Smooth muscle cell (in vitro differentiated cells): ENCODE data around the gene CUL9. TPM values are rescaled to one million over a fixed set of nuclear protein-coding genes. Genes with fewer than 3 reads are reported as not detected.
"Not testable (repeated sequence)": the region's sequence is repeated elsewhere in the genome, so short reads cannot be mapped to it uniquely, and the experiment has no call there.

Experiments
- DNase-seq: peaks from one replicate; lab custom pipeline; 2025; ENCODE audit not compliant: unreplicated experiment; lab: John Stamatoyannopoulos, UW
- H2AFZ ChIP-seq: fragments of 200-600 bp; sonication (generic); 2 replicates; pipeline ENCODE4 v1.6.0; 2016; ENCODE audit warnings: antibody characterized with exemption, low read depth, mild to moderate bottlenecking
- H3F3A ChIP-seq: fragments of 200-600 bp; sonication (generic); 2 replicates; pipeline ENCODE4 v1.6.0; 2017; ENCODE audit warnings: antibody characterized with exemption, low read depth
- H3K27ac ChIP-seq: fragments of 200-600 bp; sonication (generic); 2 replicates; pipeline ENCODE4 v1.5.1; 2016; ENCODE audit warnings: low read depth, mild to moderate bottlenecking
- H3K27me3 ChIP-seq: fragments of 200-600 bp; sonication (generic); 2 replicates; pipeline ENCODE4 v1.6.1; 2016; ENCODE audit warnings: low read depth, mild to moderate bottlenecking
- H3K36me3 ChIP-seq: fragments of 200-600 bp; sonication (generic); 2 replicates; pipeline ENCODE4 v1.5.1; 2016; ENCODE audit warnings: low read depth
- H3K4me1 ChIP-seq: fragments of 200-600 bp; sonication (generic); 2 replicates; pipeline ENCODE4 v1.5.1; 2016; ENCODE audit warnings: low read depth
- H3K4me2 ChIP-seq: fragments of 200-600 bp; sonication (generic); 2 replicates; pipeline ENCODE4 v1.6.0; 2016; ENCODE audit warnings: mild to moderate bottlenecking
- H3K4me3 ChIP-seq: fragments of 200-600 bp; sonication (generic); 2 replicates; pipeline ENCODE4 v1.5.1; 2016; ENCODE audit warnings: mild to moderate bottlenecking
- H3K79me2 ChIP-seq: fragments of 200-600 bp; sonication (generic); 2 replicates; pipeline ENCODE4 v1.6.0; 2016; ENCODE audit warnings: low read depth, mild to moderate bottlenecking
- H3K9ac ChIP-seq: fragments of 200-600 bp; sonication (generic); 2 replicates; pipeline ENCODE4 v1.6.0; 2016; ENCODE audit warnings: low read depth
- H3K9me3 ChIP-seq: fragments of 200-600 bp; sonication (generic); replicated peaks from 2 replicates; pipeline ENCODE4 v1.5.1; 2016; ENCODE audit warnings: low read depth
- H4K20me1 ChIP-seq: fragments of 200-600 bp; sonication (generic); 2 replicates; pipeline ENCODE4 v1.6.0; 2016; ENCODE audit warnings: low read depth
- WGBS: methylation state at CpG from one replicate; pipeline ENCODE4 v1.1.7; 2016; ENCODE audit warnings: low lambda C conversion rate; 5-methylcytosine and 5-hydroxymethylcytosine counted together
- polyA plus RNA-seq: library from polyadenylated mRNA; unstranded; fragments of >200 nt; fragmentation: Nextera tagmentation; extraction: Ambion mirVana; gene quantifications from 2 replicates; pipeline ENCODE4 v1.2.1, GENCODE V29; 2016
- total RNA-seq: library from RNA; depleted of rRNA; stranded (reverse); fragments of >200 nt; gene quantifications from 2 replicates; pipeline ENCODE4 v1.2.3, GENCODE V29; 2014
- TF ChIP-seq, protein P1 (sequence below): fragments of 200-600 bp; sonication (generic); IDR thresholded peaks from 2 replicates; pipeline ENCODE4 v1.5.1; 2017; ENCODE audit warnings: borderline replicate concordance, mild to moderate bottlenecking, antibody characterized with exemption; ENCODE audit not compliant: insufficient read depth, poor library complexity, severe bottlenecking

The CUL9 gene
- total RNA-seq (18.8 and 22.3 TPM in 2 replicates), polyA plus RNA-seq (13.9 and 37.1 TPM in 2 replicates)

DNA sequence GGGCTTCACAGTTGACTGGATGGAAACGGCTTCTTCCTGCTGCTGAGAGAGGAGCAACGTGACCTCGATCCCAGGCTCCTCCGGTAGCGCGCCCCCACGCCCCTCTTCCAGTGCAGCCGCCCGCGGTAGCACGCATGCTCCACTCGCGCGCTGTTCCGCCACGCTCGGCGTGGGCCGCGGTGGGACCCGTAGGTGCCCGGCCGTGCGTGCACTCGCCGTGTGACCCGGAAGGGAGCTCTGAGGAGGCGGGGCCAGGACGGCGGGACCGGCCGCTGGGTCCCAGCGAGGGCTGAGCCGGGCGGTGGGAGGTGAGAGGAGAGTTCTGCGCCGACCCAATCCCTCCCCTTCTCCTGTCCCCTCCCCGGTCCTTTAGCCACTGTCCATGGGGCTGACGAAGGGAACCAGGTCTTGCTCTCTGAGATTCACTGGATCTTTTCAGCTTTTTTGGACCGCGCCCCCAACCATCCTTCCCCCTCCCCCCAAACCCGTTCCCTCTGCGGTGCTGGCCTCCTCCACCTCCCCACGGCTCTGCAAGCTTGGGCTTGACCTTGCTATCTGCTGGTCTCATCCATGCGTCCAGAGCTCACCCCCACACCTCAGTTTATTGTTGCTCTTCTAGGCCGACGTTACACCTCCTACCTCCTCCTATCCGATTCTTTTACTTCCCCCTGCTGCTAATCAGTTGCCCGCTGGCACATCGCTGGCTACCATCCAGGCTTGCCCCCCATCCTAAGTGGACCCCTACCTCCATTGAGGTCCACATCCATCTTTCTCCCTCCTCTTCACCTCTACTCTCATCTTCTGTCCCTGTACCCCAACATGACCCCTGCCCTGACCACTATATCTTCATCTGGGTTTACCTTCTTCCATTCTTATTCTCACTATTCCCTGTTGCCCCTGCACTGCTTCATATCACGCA is at the start of gene CUL9:
TSS of gene CUL9 (plus strand) at position 255 of the 919 bp plus-strand sequence. CDS start 2,115 bp downstream, outside the sequence.
- Histone ChIP-seq H3K27ac (peak within 1 kb of the TSS; percentile 68), H3K4me1 (peaks cover 7% of the 10 kb centered on the region), H3K9ac (peak within 1 kb of the TSS; percentile 69), H3F3A (peaks cover 17% of the 10 kb centered on the region), H3K4me2 (peak within 1 kb of the TSS; percentile 84), H3K4me3 (peak within 1 kb of the TSS; percentile 84), H4K20me1 (no peaks in the 10 kb centered on the region), H3K79me2 (peaks cover 2% of the 10 kb centered on the region), H3K36me3 (no peaks in the 10 kb centered on the region), H3K27me3 (no peaks in the 10 kb centered on the region), H3K9me3 (no peaks in the 10 kb centered on the region), H2AFZ (no peak within 1 kb of the TSS)
- TF ChIP-seq, protein P1, sequence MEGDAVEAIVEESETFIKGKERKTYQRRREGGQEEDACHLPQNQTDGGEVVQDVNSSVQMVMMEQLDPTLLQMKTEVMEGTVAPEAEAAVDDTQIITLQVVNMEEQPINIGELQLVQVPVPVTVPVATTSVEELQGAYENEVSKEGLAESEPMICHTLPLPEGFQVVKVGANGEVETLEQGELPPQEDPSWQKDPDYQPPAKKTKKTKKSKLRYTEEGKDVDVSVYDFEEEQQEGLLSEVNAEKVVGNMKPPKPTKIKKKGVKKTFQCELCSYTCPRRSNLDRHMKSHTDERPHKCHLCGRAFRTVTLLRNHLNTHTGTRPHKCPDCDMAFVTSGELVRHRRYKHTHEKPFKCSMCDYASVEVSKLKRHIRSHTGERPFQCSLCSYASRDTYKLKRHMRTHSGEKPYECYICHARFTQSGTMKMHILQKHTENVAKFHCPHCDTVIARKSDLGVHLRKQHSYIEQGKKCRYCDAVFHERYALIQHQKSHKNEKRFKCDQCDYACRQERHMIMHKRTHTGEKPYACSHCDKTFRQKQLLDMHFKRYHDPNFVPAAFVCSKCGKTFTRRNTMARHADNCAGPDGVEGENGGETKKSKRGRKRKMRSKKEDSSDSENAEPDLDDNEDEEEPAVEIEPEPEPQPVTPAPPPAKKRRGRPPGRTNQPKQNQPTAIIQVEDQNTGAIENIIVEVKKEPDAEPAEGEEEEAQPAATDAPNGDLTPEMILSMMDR, result no peak
- peak; percentile 15 for DNase-seq
- 4% methylated on average over 39 of the region's 51 CpGs for WGBS

DNA sequence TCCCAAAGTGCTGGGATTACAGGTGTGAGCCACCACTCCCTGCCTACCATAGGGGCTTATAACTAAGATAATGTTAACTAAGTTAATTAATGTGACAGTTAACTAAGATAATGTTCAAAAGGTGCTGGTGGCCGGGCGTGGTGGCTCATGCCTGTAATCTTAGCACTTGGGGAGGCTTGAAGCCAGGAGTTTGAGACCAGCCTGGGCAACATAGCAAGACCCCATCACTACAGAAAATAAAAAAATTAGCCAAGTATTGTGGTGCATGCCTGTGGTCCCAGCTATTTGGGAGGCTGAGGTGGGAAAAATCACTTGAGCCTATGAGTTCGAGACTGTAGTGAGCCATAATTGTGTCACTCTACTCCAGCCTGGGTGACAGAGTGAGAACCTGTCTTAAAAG is 43.7 kb upstream of the CUL9 start:
- Histone ChIP-seq H2AFZ (no peak overlapping the region), H3K36me3 (peaks cover 10% of the 10 kb centered on the region), H3K9me3 (no peaks in the 10 kb centered on the region), H3K27me3 (no peaks in the 10 kb centered on the region), H3K4me2 (no peak overlapping the region), H3K9ac (no peak overlapping the region), H3K4me1 (no peaks in the 10 kb centered on the region), H3F3A (peaks cover 41% of the 10 kb centered on the region), H3K27ac (no peak overlapping the region), H4K20me1 (peaks cover 8% of the 10 kb centered on the region), H3K4me3 (no peak overlapping the region), H3K79me2 (peaks cover 73% of the 10 kb centered on the region)
- TF ChIP-seq, protein P1, result no peak
- no peak for DNase-seq
- 97% methylated on average over 3 of the region's 3 CpGs for WGBS

DNA sequence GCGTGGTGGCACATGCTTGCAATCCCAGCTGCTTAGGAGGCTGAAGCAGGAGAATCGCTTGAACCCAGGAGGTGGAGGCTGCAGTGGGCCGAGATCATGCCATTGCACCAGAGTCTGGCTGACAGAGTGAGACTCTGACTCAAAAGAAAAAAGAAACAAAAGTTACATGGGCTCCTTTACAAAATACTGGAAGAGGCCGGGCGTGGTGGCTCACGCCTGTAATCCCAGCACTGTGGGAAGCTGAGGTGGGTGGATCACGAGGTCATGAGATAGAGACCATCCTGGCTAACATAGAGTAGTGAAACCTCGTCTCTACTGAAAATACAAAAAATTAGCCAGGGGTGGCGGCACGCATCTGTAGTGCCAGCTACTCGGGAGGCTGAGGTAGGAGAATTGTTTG is 42.0 kb upstream of the CUL9 start:
- H3K4me3 ChIP-seq, H3K36me3 ChIP-seq, H3K9me3 ChIP-seq, H4K20me1 ChIP-seq, H2AFZ ChIP-seq, H3K4me2 ChIP-seq, DNase-seq, H3K9ac ChIP-seq, H3K27me3 ChIP-seq, H3K4me1 ChIP-seq: not testable (repeated sequence)
- peaks cover 45% of the 10 kb centered on the region for H3F3A ChIP-seq
- 81% methylated on average over 11 of the region's 11 CpGs for WGBS
- H3K79me2 ChIP-seq, result peaks cover 67% of the 10 kb centered on the region
- H3K27ac ChIP-seq, result peak overlapping the region; percentile 39

DNA sequence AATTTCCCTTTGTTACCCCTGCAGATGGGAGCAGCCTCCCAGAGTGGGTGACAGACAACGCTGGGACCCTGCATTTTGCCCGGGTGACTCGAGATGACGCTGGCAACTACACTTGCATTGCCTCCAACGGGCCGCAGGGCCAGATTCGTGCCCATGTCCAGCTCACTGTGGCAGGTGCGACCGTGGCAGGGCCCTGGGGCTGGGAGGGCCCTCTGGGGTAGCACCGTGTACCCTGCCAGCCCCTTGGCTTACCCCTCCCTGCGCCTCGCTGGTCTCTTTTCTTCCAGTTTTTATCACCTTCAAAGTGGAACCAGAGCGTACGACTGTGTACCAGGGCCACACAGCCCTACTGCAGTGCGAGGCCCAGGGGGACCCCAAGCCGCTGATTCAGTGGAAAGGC is 40.4 kb upstream of the CUL9 start:
- TF ChIP-seq, protein P1, result no peak
- Histone ChIP-seq H3K4me3 (no peak overlapping the region), H3K4me2 (no peak overlapping the region), H3K27me3 (no peaks in the 10 kb centered on the region), H3K9me3 (no peaks in the 10 kb centered on the region), H3K4me1 (no peaks in the 10 kb centered on the region), H3K36me3 (no peaks in the 10 kb centered on the region), H4K20me1 (no peaks in the 10 kb centered on the region), H3K9ac (no peak overlapping the region), H2AFZ (no peak overlapping the region), H3K79me2 (peaks cover 54% of the 10 kb centered on the region), H3K27ac (peak overlapping the region; percentile 45), H3F3A (peaks cover 39% of the 10 kb centered on the region)
- WGBS, result 91% methylated on average over 16 of the region's 16 CpGs
- DNase-seq, result no peak
